Mesenchymal stem cell (in vitro differentiated cells and primary cell): ENCODE data around the gene SERPINF2.
"Not testable (repeated sequence)": the region's sequence is repeated elsewhere in the genome, so short reads cannot be mapped to it uniquely, and the experiment has no call there.

Source experiments
- DNase-seq: peaks from one replicate; pipeline ENCODE4 v3.0.0-alpha.2; 2013
- H2AFZ ChIP-seq: one replicate; pipeline ENCODE4 v1.6.1; 2013; ENCODE audit warnings: low read depth, mild to moderate bottlenecking, control low read depth, inconsistent platforms, low read length, moderate library complexity
- H2AK5ac ChIP-seq: 2 replicates; pipeline ENCODE4 v1.6.1; 2013; ENCODE audit warnings: low read length, moderate library complexity, mild to moderate bottlenecking, inconsistent platforms; ENCODE audit not compliant: severe bottlenecking
- H2BK120ac ChIP-seq: one replicate; pipeline ENCODE4 v1.6.1; 2013; ENCODE audit warnings: low read depth, mild to moderate bottlenecking, inconsistent platforms, low read length, moderate library complexity
- H2BK12ac ChIP-seq, 2 experiments: one replicate each; pipeline ENCODE4 v1.6.1; 2013; ENCODE audit warnings: inconsistent platforms in 2 of 2, low read length in 2 of 2, mild to moderate bottlenecking in 2 of 2, moderate library complexity in 2 of 2, control low read depth in 1 of 2
- H2BK15ac ChIP-seq: one replicate; pipeline ENCODE4 v1.6.1; 2013; ENCODE audit warnings: mild to moderate bottlenecking, low read depth, inconsistent platforms; ENCODE audit not compliant: poor library complexity, severe bottlenecking
- H2BK5ac ChIP-seq: 2 replicates; pipeline ENCODE4 v1.6.1; 2013; ENCODE audit warnings: low read depth, mild to moderate bottlenecking, low read length, control low read depth, inconsistent platforms; ENCODE audit not compliant: poor library complexity, severe bottlenecking
- H3K14ac ChIP-seq, 2 experiments: one replicate each; pipeline ENCODE4 v1.6.1; 2013; ENCODE audit warnings: inconsistent platforms in 2 of 2, low read length in 2 of 2, control low read depth in 1 of 2, mild to moderate bottlenecking in 1 of 2, moderate library complexity in 1 of 2
- H3K18ac ChIP-seq, 2 experiments: one replicate each; pipeline ENCODE4 v1.6.1; 2013; ENCODE audit warnings: inconsistent platforms in 2 of 2, low read length in 2 of 2, control low read depth in 1 of 2, low read depth in 1 of 2, mild to moderate bottlenecking in 1 of 2
- H3K23ac ChIP-seq, 2 experiments: one replicate each; pipeline ENCODE4 v1.6.1; 2013; ENCODE audit warnings: inconsistent platforms in 2 of 2, low read length in 2 of 2, mild to moderate bottlenecking in 2 of 2, moderate library complexity in 2 of 2, control low read depth in 1 of 2
- H3K27ac ChIP-seq: 2 replicates; pipeline ENCODE4 v1.5.1; 2013; ENCODE audit warnings: mild to moderate bottlenecking, moderate library complexity, low read length, control low read depth, inconsistent platforms; ENCODE audit not compliant: poor library complexity, severe bottlenecking
- H3K27me3 ChIP-seq, 2 experiments: 2 replicates each; pipeline versions ENCODE4 v1.6.1 to v1.7.0; 2013; ENCODE audit warnings: low read length in 2 of 2, mild to moderate bottlenecking in 2 of 2, moderate library complexity in 2 of 2, control low read depth in 1 of 2, inconsistent platforms in 1 of 2; ENCODE audit not compliant: control insufficient read depth in 1 of 2, insufficient read depth in 1 of 2
- H3K36me3 ChIP-seq, 2 experiments: 2 replicates each; pipeline versions ENCODE4 v1.6.1 to v1.7.0; 2013; ENCODE audit warnings: low read length in 2 of 2, control low read depth in 1 of 2, inconsistent platforms in 1 of 2, low read depth in 1 of 2, mild to moderate bottlenecking in 1 of 2; ENCODE audit not compliant: insufficient read depth in 2 of 2, control insufficient read depth in 1 of 2
- H3K4ac ChIP-seq, 2 experiments: one replicate each; pipeline ENCODE4 v1.6.1; 2013; ENCODE audit warnings: inconsistent platforms in 2 of 2, low read length in 2 of 2, mild to moderate bottlenecking in 2 of 2, moderate library complexity in 2 of 2, control low read depth in 1 of 2, low read depth in 1 of 2
- H3K4me1 ChIP-seq: 2 replicates; pipeline ENCODE4 v1.6.1; 2013; ENCODE audit warnings: low read depth, low read length, control low read depth; ENCODE audit not compliant: control insufficient read depth, insufficient read depth
- H3K4me2 ChIP-seq: 2 replicates; pipeline ENCODE4 v1.6.1; 2013; ENCODE audit warnings: low read length, mild to moderate bottlenecking, inconsistent platforms; ENCODE audit not compliant: poor library complexity, severe bottlenecking
- H3K4me3 ChIP-seq, 2 experiments: 2 replicates each; pipeline versions ENCODE4 v1.5.1 to v1.7.0; 2013; ENCODE audit warnings: low read length in 2 of 2, mild to moderate bottlenecking in 2 of 2, control low read depth in 1 of 2, low read depth in 1 of 2; ENCODE audit not compliant: insufficient read depth in 1 of 2
- H3K79me1 ChIP-seq: replicated peaks from 2 replicates; pipeline ENCODE4 v1.6.1; 2013; ENCODE audit warnings: mild to moderate bottlenecking, control low read depth, low read length, inconsistent platforms; ENCODE audit not compliant: poor library complexity, severe bottlenecking
- H3K9ac ChIP-seq: 2 replicates; pipeline ENCODE4 v1.7.0; 2013; ENCODE audit warnings: mild to moderate bottlenecking, low read length, moderate library complexity
- H3K9me3 ChIP-seq: 2 replicates; pipeline ENCODE4 v1.7.0; 2013; ENCODE audit warnings: mild to moderate bottlenecking, low read length; ENCODE audit not compliant: control insufficient read depth
- H4K8ac ChIP-seq: one replicate; pipeline ENCODE4 v1.6.1; 2013; ENCODE audit warnings: inconsistent platforms, mild to moderate bottlenecking, low read length, moderate library complexity
- H4K91ac ChIP-seq: one replicate; pipeline ENCODE4 v1.6.1; 2013; ENCODE audit warnings: mild to moderate bottlenecking, low read length, inconsistent platforms
- WGBS: methylation state at CpG from one replicate; pipeline ENCODE4 v1.1.7; 2013; ENCODE audit warnings: mixed read lengths; 5-methylcytosine and 5-hydroxymethylcytosine counted together

The SERPINF2 gene

GRCh38 chr17:1793447-1793806 lies 50.8 kb downstream of the SERPINF2 start:
- no peak overlapping the region for H2BK15ac ChIP-seq
- no peaks in the 10 kb centered on the region for H3K27me3 ChIP-seq
- H3K27ac ChIP-seq: peak overlapping the region; percentile 49
- H3K4ac ChIP-seq: peak overlapping the region in 1 of 2 experiments; percentile 58
- peaks cover 3 to 13% of the 10 kb centered on the region in 2 experiments for H3K36me3 ChIP-seq
- no peak overlapping the region for H3K14ac ChIP-seq
- WGBS: 59% methylated on average over 1 of the region's 1 CpG
- no peak overlapping the region for H3K23ac ChIP-seq
- no peak for DNase-seq
- peaks cover 18% of the 10 kb centered on the region for H3K4me1 ChIP-seq
- peaks cover 11% of the 10 kb centered on the region for H3K79me1 ChIP-seq
- H2BK120ac ChIP-seq: no peak overlapping the region
- H3K9me3 ChIP-seq: no peaks in the 10 kb centered on the region
- no peak overlapping the region for H4K91ac ChIP-seq
- peak overlapping the region in 1 of 2 experiments; percentile 57 for H3K18ac ChIP-seq
- no peak overlapping the region for H3K4me3 ChIP-seq
- no peak overlapping the region for H4K8ac ChIP-seq
- H2AK5ac ChIP-seq: no peak overlapping the region
- no peak overlapping the region for H2AFZ ChIP-seq
- H2BK12ac ChIP-seq: peak overlapping the region in 1 of 2 experiments; percentile 71
- H3K9ac ChIP-seq: peak overlapping the region; percentile 61
- H2BK5ac ChIP-seq: no peak overlapping the region
- H3K4me2 ChIP-seq: no peak overlapping the region

GRCh38 chr17:1796800-1797199 lies 54.1 kb downstream of the SERPINF2 start:
- Histone ChIP-seq H2AFZ (no peak overlapping the region), H3K27me3 (no peaks in the 10 kb centered on the region), H3K36me3 (peaks cover 18 to 26% of the 10 kb centered on the region in 2 experiments), H3K4me1 (peaks cover 11% of the 10 kb centered on the region), H3K27ac (no peak overlapping the region), H2BK12ac (no peak overlapping the region), H3K18ac (no peak overlapping the region), H3K4me3 (no peak overlapping the region), H3K14ac (no peak overlapping the region), H3K9ac (no peak overlapping the region), H3K4me2 (no peak overlapping the region), H3K9me3 (no peaks in the 10 kb centered on the region), H2BK120ac (no peak overlapping the region), H4K91ac (no peak overlapping the region), H2BK5ac (no peak overlapping the region), H4K8ac (no peak overlapping the region), H2AK5ac (no peak overlapping the region), H3K23ac (no peak overlapping the region), H3K79me1 (peaks cover 13% of the 10 kb centered on the region), H3K4ac (no peak overlapping the region), H2BK15ac (no peak overlapping the region)
- 17% methylated on average over 1 of the region's 1 CpG for WGBS
- DNase-seq: peak; percentile 41

- no peak overlapping the region for H3K14ac ChIP-seq
- H3K4ac ChIP-seq: peak overlapping the region in 1 of 2 experiments; percentile 86
- no peak overlapping the region for H2BK120ac ChIP-seq
- H3K23ac ChIP-seq: no peak overlapping the region
- H3K9me3 ChIP-seq: no peaks in the 10 kb centered on the region
- 83% methylated on average over 2 of the region's 3 CpGs for WGBS
- no peak overlapping the region for H2AFZ ChIP-seq
- H2BK5ac ChIP-seq: no peak overlapping the region
- peak overlapping the region; percentile 6 to 86 for H2BK12ac ChIP-seq
- peak overlapping the region in 1 of 2 experiments; percentile 82 for H3K18ac ChIP-seq
- H2AK5ac ChIP-seq: no peak overlapping the region
- DNase-seq: no peak
- H3K79me1 ChIP-seq: peaks cover 14% of the 10 kb centered on the region
- H4K91ac ChIP-seq: peak overlapping the region; percentile 23
- peaks cover 10% of the 10 kb centered on the region for H3K4me1 ChIP-seq
- H3K27me3 ChIP-seq: no peaks in the 10 kb centered on the region
- H4K8ac ChIP-seq: no peak overlapping the region
- no peak overlapping the region for H3K4me3 ChIP-seq
- no peak overlapping the region for H3K4me2 ChIP-seq
- no peak overlapping the region for H3K27ac ChIP-seq
- H3K36me3 ChIP-seq: peaks cover 23 to 25% of the 10 kb centered on the region in 2 experiments
- no peak overlapping the region for H3K9ac ChIP-seq
- H2BK15ac ChIP-seq: no peak overlapping the region
Measured at GRCh38 chr17:1797323-1797722, 54.7 kb downstream of the SERPINF2 start.

- not testable (repeated sequence) for H3K9ac ChIP-seq, H2BK5ac ChIP-seq, H3K9me3 ChIP-seq, H3K14ac ChIP-seq, H2BK12ac ChIP-seq, H4K8ac ChIP-seq, H3K4ac ChIP-seq, H3K4me1 ChIP-seq, H2BK15ac ChIP-seq, H3K4me3 ChIP-seq, H2AK5ac ChIP-seq, H3K18ac ChIP-seq, H4K91ac ChIP-seq, H3K4me2 ChIP-seq, H2BK120ac ChIP-seq, H2AFZ ChIP-seq, H3K27me3 ChIP-seq, DNase-seq, H3K27ac ChIP-seq, H3K23ac ChIP-seq
- Histone ChIP-seq H3K79me1 (peaks cover 13% of the 10 kb centered on the region), H3K36me3 (peaks cover 23 to 27% of the 10 kb centered on the region in 2 experiments)
- 99% methylated on average over 8 of the region's 8 CpGs for WGBS
Measured at GRCh38 chr17:1797846-1798245, 55.2 kb downstream of the SERPINF2 start.
